Neural progenitor cell (in vitro differentiated cells): ENCODE results near the gene VAPB. TPM values are rescaled to one million over a fixed set of nuclear protein-coding genes. Genes with fewer than 3 reads are reported as not detected.
"Not testable (repeated sequence)": the region's sequence is repeated elsewhere in the genome, so short reads cannot be mapped to it uniquely, and the experiment has no call there.

ENCODE experiments used
- DNase-seq: peaks from one replicate; pipeline ENCODE4 v3.0.0-alpha.2; 2016; ENCODE audit warnings: low spot score
- H2AFZ ChIP-seq: fragments of 200-600 bp; sonication (generic); replicated peaks from 2 replicates; pipeline ENCODE4 v1.6.1; 2016; ENCODE audit warnings: antibody characterized with exemption
- H3F3A ChIP-seq: fragments of 200-600 bp; sonication (generic); 2 replicates; pipeline ENCODE4 v1.6.1; 2016; ENCODE audit warnings: antibody characterized with exemption, low read depth
- H3K27ac ChIP-seq: fragments of 200-600 bp; sonication (generic); 2 replicates; pipeline ENCODE4 v1.5.1; 2016; ENCODE audit warnings: mild to moderate bottlenecking
- H3K27me3 ChIP-seq: fragments of 200-600 bp; sonication (generic); 2 replicates; pipeline ENCODE4 v1.6.1; 2016; ENCODE audit warnings: mild to moderate bottlenecking, moderate library complexity
- H3K36me3 ChIP-seq: fragments of 200-600 bp; sonication (generic); 2 replicates; pipeline ENCODE4 v1.5.1; 2016
- H3K4me1 ChIP-seq: fragments of 200-600 bp; sonication (generic); 2 replicates; pipeline ENCODE4 v1.6.1; 2016; ENCODE audit warnings: mixed run types
- H3K4me2 ChIP-seq: fragments of 200-600 bp; sonication (generic); 2 replicates; pipeline ENCODE4 v1.6.1; 2016
- H3K4me3 ChIP-seq: fragments of 200-600 bp; sonication (generic); 2 replicates; pipeline ENCODE4 v1.5.1; 2016
- H3K79me2 ChIP-seq: fragments of 200-600 bp; sonication (generic); 2 replicates; pipeline ENCODE4 v1.6.1; 2016; ENCODE audit warnings: low read depth
- H3K9ac ChIP-seq: fragments of 200-600 bp; sonication (generic); 2 replicates; pipeline ENCODE4 v1.6.1; 2016
- H3K9me3 ChIP-seq: fragments of 200-600 bp; sonication (generic); 2 replicates; pipeline ENCODE4 v1.5.1; 2016; ENCODE audit warnings: low read depth
- H4K20me1 ChIP-seq: fragments of 200-600 bp; sonication (generic); 2 replicates; pipeline ENCODE4 v1.6.1; 2016; ENCODE audit warnings: low read depth
- H3K27ac Mint-ChIP-seq: 3 replicates; pipeline ENCODE4 v1.8.0; 2021; ENCODE audit warnings: mixed read lengths
- H3K27me3 Mint-ChIP-seq: 2 replicates; pipeline ENCODE4 v1.8.0; 2022; ENCODE audit warnings: low read depth, mild to moderate bottlenecking, inconsistent platforms, moderate library complexity, mixed read lengths; ENCODE audit not compliant: insufficient read depth
- H3K36me3 Mint-ChIP-seq: 3 replicates; pipeline ENCODE4 v1.8.0; 2021; ENCODE audit warnings: mixed read lengths
- H3K4me1 Mint-ChIP-seq: 3 replicates; pipeline ENCODE4 v1.8.0; 2021; ENCODE audit warnings: mixed read lengths
- H3K4me3 Mint-ChIP-seq: 3 replicates; pipeline ENCODE4 v1.8.0; 2021; ENCODE audit warnings: mild to moderate bottlenecking, moderate library complexity, mixed read lengths
- H3K9me3 Mint-ChIP-seq: 3 replicates; pipeline ENCODE4 v1.8.0; 2020; ENCODE audit warnings: mixed read lengths
- CTCF ChIP-seq: fragments of 200-600 bp; sonication (generic); IDR thresholded peaks from 2 replicates; pipeline ENCODE4 v1.5.1; 2017; ENCODE audit warnings: antibody characterized with exemption, mild to moderate bottlenecking
- EZH2 ChIP-seq: fragments of 200-600 bp; sonication (generic); IDR thresholded peaks from 2 replicates; pipeline ENCODE4 v1.6.1; 2017; ENCODE audit warnings: antibody characterized with exemption, mild to moderate bottlenecking, moderate library complexity
- EZH2phosphoT487 ChIP-seq: fragments of 200-600 bp; sonication (generic); IDR thresholded peaks from 2 replicates; pipeline ENCODE4 v1.6.1; 2017; ENCODE audit warnings: antibody characterized with exemption
- total RNA-seq: library from RNA; depleted of rRNA; stranded (reverse); fragments of >200 nt; gene quantifications from 2 replicates; pipeline ENCODE4 v1.2.3, GENCODE V29; 2015; ENCODE audit warnings: low replicate concordance

Gene VAPB
- total RNA-seq, 1 donor from 2014 or later, result 31.9 TPM

DNA sequence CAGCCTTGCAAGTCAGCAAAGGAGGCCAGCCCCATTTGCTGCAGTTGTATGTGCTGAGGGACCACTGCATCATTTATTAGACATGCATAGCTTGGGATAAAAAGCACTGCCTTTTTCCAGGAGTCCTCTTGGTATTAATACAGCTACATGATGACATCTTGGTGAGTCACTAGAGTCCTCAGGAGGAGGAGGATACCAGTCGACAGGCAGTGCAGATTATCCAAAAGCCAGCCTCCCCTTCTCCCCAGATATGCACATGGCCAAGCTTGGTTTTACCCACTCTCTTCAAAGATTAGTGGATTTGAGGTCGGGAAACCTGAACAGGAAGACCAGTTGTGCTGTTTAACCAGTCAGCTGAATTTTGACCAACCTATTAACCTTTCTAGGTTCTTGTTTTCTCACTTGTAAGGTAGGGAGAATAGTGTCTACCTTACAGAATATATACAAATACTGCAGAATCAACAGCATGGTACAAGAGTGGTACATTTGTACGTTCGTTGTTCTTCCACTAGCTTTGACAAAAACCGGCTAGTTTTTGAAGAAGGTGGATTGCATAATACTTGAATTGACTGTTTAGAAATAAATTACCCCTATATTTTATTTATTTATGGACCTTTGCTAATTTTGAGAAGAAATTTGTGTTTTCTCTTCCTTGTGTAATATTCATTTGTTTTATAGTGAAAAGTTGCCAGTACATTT, 31.9 kb downstream of the VAPB start:
- Histone ChIP-seq H2AFZ (no peak overlapping the region), H3K36me3 (no peaks in the 10 kb centered on the region), H3K27ac (no peak overlapping the region), H3K27me3 (no peaks in the 10 kb centered on the region), H3K79me2 (peaks cover 77% of the 10 kb centered on the region), H4K20me1 (peaks cover 49% of the 10 kb centered on the region), H3K4me3 (no peak overlapping the region), H3K4me2 (no peak overlapping the region), H3K4me1 (peaks cover 32% of the 10 kb centered on the region), H3K9ac (no peak overlapping the region), H3F3A (peaks cover 18% of the 10 kb centered on the region), H3K9me3 (no peaks in the 10 kb centered on the region)
- H3K4me3 Mint-ChIP-seq, result no peak overlapping the region
- H3K36me3 Mint-ChIP-seq, result peaks cover 40% of the 10 kb centered on the region
- no peak for TF ChIP-seq EZH2
- no peak for TF ChIP-seq CTCF
- TF ChIP-seq EZH2phosphoT487, result no peak
- no peaks in the 10 kb centered on the region for H3K27me3 Mint-ChIP-seq
- H3K27ac Mint-ChIP-seq, result no peak overlapping the region
- no peak for DNase-seq
- H3K4me1 Mint-ChIP-seq, result peaks cover 4% of the 10 kb centered on the region
- peaks cover 2% of the 10 kb centered on the region for H3K9me3 Mint-ChIP-seq

DNA sequence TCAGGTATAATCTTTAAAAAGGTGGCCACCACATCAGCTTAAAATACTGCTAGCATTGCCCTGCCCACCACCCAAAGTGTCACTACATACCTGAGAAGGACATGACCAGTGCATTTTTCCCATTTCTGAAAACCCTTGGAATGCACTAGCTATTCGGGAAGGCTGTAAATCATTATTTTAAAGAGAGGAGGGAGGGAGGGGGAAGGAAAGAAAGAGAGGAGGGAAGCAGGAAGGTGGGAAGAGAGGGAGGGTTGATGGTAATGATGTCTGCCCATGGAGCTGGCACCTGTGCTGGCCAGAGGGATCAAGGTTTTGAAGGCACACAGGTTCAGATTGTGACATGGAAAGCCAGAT, 32.4 kb downstream of the VAPB start:
- peaks cover 4% of the 10 kb centered on the region for H3K4me1 Mint-ChIP-seq
- H3K27me3 Mint-ChIP-seq, result no peaks in the 10 kb centered on the region
- DNase-seq, result no peak

DNA sequence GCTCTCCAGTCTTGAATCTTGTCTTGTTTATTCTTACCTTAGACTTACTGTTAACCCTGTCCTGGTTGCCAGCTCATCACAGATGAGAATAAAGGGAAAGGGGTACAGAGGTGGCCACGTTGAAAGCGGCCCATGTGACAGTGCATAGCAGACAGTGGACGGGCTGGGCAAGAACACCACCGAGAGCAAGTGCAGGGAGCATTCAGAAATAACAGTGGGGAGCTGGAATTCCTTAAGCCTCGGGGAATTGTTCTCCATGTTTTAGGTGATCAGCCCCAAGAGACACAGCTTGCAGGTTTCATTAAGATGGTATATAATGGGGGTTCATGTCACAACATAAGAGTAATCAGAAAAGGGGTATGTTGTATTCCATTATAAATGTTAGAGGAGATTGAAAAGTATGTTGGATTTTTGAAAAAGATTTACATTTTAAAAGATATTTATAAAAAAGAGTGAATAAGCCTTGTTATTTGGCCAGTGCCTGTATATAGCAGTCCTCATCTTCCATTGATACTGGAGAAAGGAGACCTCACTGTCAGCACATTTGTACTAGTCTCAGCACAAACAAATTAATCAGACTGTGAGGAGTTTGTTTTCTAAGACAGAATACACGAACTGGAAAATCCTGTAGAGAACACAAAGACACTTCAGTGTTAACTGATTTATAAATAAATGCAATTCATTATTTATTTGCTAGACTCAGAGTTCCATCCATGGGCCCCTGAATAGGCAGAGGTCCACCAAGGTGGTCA, 35.4 kb downstream of the VAPB start:
- peaks cover 4% of the 10 kb centered on the region for H3K4me1 Mint-ChIP-seq

More for the DNA sequence above, 32.4 kb downstream of the VAPB start:
- no peak overlapping the region for H3K27ac Mint-ChIP-seq
- Histone ChIP-seq H3F3A (peaks cover 18% of the 10 kb centered on the region), H4K20me1 (peaks cover 52% of the 10 kb centered on the region), H3K4me1 (peaks cover 32% of the 10 kb centered on the region), H3K79me2 (peaks cover 77% of the 10 kb centered on the region), H3K36me3 (no peaks in the 10 kb centered on the region), H3K9ac (no peak overlapping the region), H2AFZ (no peak overlapping the region), H3K4me3 (no peak overlapping the region), H3K27ac (no peak overlapping the region), H3K4me2 (no peak overlapping the region), H3K27me3 (no peaks in the 10 kb centered on the region), H3K9me3 (no peaks in the 10 kb centered on the region)
- H3K4me3 Mint-ChIP-seq, result no peak overlapping the region
- peaks cover 2% of the 10 kb centered on the region for H3K9me3 Mint-ChIP-seq
- TF ChIP-seq EZH2 (no peak), CTCF (no peak)
- peaks cover 36% of the 10 kb centered on the region for H3K36me3 Mint-ChIP-seq

DNA sequence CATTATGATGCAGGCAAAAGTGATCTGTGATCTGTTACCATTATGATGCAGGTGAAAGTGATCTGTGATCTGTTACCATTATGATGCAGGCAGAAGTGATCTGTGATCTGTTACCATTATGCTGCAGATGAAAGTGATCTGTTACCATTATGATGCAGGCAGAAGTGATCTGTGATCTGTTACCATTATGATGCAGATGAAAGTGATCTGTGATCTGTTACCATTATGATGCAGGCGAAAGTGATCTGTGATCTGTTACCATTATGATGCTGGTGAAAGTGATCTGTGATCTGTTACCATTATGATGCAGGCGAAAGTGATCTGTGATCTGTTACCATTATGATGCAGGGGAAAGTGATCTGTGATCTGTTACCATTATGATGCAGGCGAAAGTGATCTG, 38.5 kb downstream of the VAPB start:
- H3K4me2 ChIP-seq, H3K9ac ChIP-seq, H3K9me3 Mint-ChIP-seq, H3K9me3 ChIP-seq, H3K27me3 Mint-ChIP-seq, H3K4me3 ChIP-seq, H3K27ac Mint-ChIP-seq, H3K27ac ChIP-seq, DNase-seq, H2AFZ ChIP-seq, H3K4me1 Mint-ChIP-seq, H3K27me3 ChIP-seq, H3K4me3 Mint-ChIP-seq, H3K36me3 ChIP-seq: not testable (repeated sequence)
- Histone ChIP-seq H4K20me1 (peaks cover 57% of the 10 kb centered on the region), H3K79me2 (peaks cover 96% of the 10 kb centered on the region), H3F3A (peaks cover 25% of the 10 kb centered on the region), H3K4me1 (peaks cover 24% of the 10 kb centered on the region)
- peaks cover 29% of the 10 kb centered on the region for H3K36me3 Mint-ChIP-seq

More for the DNA sequence above, 35.4 kb downstream of the VAPB start:
- Mint-ChIP-seq H3K36me3 (peaks cover 30% of the 10 kb centered on the region), H3K27ac (no peak overlapping the region), H3K27me3 (no peaks in the 10 kb centered on the region), H3K4me3 (no peak overlapping the region), H3K9me3 (peaks cover 2% of the 10 kb centered on the region)
- Histone ChIP-seq H2AFZ (no peak overlapping the region), H3K4me3 (peak overlapping the region; percentile 10), H3K27me3 (no peaks in the 10 kb centered on the region), H4K20me1 (peaks cover 54% of the 10 kb centered on the region), H3K9me3 (no peaks in the 10 kb centered on the region), H3K4me2 (peak overlapping the region; percentile 40), H3K9ac (no peak overlapping the region), H3K79me2 (peaks cover 80% of the 10 kb centered on the region), H3K36me3 (no peaks in the 10 kb centered on the region), H3F3A (peaks cover 26% of the 10 kb centered on the region), H3K4me1 (peaks cover 32% of the 10 kb centered on the region), H3K27ac (no peak overlapping the region)
- TF ChIP-seq CTCF (no peak), EZH2 (no peak), EZH2phosphoT487 (no peak)
- peak; percentile 62 for DNase-seq
